Stomach (tissue), 4 donors: ENCODE results near the gene FCHSD2.

Source experiments
- POLR2A ChIP-seq, 4 donors: fragments of 450-650 bp; IDR thresholded peaks; one replicate each; pipeline ENCODE4 v1.6.1; 2016; ENCODE audit warnings: antibody characterized with exemption in 4 of 4, control low read depth in 2 of 4, mild to moderate bottlenecking in 1 of 4, moderate library complexity in 1 of 4
- POLR2AphosphoS5 ChIP-seq, 3 donors: sonication (generic); formaldehyde crosslinking; IDR thresholded peaks; one replicate each; pipeline ENCODE4 v1.6.1; 2016; ENCODE audit warnings: antibody characterized with exemption in 3 of 3
- TF ChIP-seq, protein P1 (sequence below), 7 experiments: fragments of 450-650 bp in 4 of 7; fragments of 200-600 bp in 3 of 7; sonication (generic) in 3 of 7; IDR thresholded peaks; one replicate each; pipeline ENCODE4 v1.5.1; 2016 to 2019; ENCODE audit warnings: antibody characterized with exemption in 7 of 7, control low read depth in 2 of 7, mild to moderate bottlenecking in 1 of 7

DNA sequence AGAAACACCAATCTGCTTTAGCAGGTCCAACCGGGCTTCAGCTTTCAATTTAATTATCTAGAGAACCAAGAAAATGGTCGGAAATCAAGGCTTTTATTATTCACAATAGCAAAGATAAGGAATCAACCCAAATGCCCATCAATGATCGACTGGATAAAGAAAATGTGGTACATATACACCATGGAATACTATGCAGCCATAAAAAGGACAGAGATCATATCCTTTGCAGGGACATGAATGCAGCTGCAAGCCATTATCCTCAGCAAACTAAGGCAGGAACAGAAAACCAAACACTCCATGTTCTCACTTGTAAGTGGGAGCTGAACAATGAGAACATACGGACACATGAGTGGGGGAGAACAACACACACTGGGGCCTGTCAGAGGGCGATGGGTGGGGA is 274.1 kb downstream of the FCHSD2 start:
- TF ChIP-seq, protein P1, sequence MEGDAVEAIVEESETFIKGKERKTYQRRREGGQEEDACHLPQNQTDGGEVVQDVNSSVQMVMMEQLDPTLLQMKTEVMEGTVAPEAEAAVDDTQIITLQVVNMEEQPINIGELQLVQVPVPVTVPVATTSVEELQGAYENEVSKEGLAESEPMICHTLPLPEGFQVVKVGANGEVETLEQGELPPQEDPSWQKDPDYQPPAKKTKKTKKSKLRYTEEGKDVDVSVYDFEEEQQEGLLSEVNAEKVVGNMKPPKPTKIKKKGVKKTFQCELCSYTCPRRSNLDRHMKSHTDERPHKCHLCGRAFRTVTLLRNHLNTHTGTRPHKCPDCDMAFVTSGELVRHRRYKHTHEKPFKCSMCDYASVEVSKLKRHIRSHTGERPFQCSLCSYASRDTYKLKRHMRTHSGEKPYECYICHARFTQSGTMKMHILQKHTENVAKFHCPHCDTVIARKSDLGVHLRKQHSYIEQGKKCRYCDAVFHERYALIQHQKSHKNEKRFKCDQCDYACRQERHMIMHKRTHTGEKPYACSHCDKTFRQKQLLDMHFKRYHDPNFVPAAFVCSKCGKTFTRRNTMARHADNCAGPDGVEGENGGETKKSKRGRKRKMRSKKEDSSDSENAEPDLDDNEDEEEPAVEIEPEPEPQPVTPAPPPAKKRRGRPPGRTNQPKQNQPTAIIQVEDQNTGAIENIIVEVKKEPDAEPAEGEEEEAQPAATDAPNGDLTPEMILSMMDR (IDR thresholded peaks at IDR 0.05) = no peak
- TF ChIP-seq POLR2AphosphoS5 (IDR thresholded peaks at IDR 0.05) (no peak), POLR2A (IDR thresholded peaks at IDR 0.05) (no peak)
